Neural cell (in vitro differentiated cells): ENCODE results near the gene VSTM1. TPM values are rescaled to one million over a fixed set of nuclear protein-coding genes. Genes with fewer than 3 reads are reported as not detected.

Experiments
- H2AFZ ChIP-seq: fragments of 200-600, 300-800 bp; sonication (generic), shearing (Covaris generic); 2 replicates; pipeline ENCODE4 v1.6.0; 2014; ENCODE audit warnings: low read depth, mild to moderate bottlenecking, antibody characterized with exemption, low read length, moderate library complexity
- H3F3A ChIP-seq: fragments of 200-600 bp; shearing (Covaris generic); 2 replicates; pipeline ENCODE4 v1.6.1; 2016; ENCODE audit warnings: mild to moderate bottlenecking, moderate library complexity, mixed read lengths, antibody characterized with exemption, low read length; ENCODE audit not compliant: insufficient read depth, poor library complexity, severe bottlenecking
- H3K27ac ChIP-seq: fragments of 200-600, 300-800 bp; sonication (generic), shearing (Covaris generic); 2 replicates; pipeline ENCODE4 v1.5.1; 2014; ENCODE audit warnings: mild to moderate bottlenecking, low read length, moderate library complexity
- H3K27me3 ChIP-seq: fragments of 300-800, 200-600 bp; sonication (generic), shearing (Covaris generic); 2 replicates; pipeline ENCODE4 v1.6.0; 2014; ENCODE audit warnings: mild to moderate bottlenecking, low read depth, low read length, moderate library complexity; ENCODE audit not compliant: insufficient read depth
- H3K36me3 ChIP-seq: fragments of 300-800, 200-600 bp; sonication (generic), shearing (Covaris generic); 2 replicates; pipeline ENCODE4 v1.5.1; 2014; ENCODE audit warnings: mild to moderate bottlenecking, antibody characterized with exemption, low read length, moderate library complexity; ENCODE audit not compliant: insufficient read depth
- H3K4me2 ChIP-seq: fragments of 300-800, 200-600 bp; sonication (generic), shearing (Covaris generic); 2 replicates; pipeline ENCODE4 v1.6.0; 2014; ENCODE audit warnings: mild to moderate bottlenecking, low read length
- H3K4me3 ChIP-seq: fragments of 300-800, 200-600 bp; sonication (generic), shearing (Covaris generic); 2 replicates; pipeline ENCODE4 v1.5.1; 2014; ENCODE audit warnings: mild to moderate bottlenecking, low read length, moderate library complexity
- H3K79me2 ChIP-seq: fragments of 200-600 bp; shearing (Covaris generic); replicated peaks from 2 replicates; pipeline ENCODE4 v1.6.0; 2014; ENCODE audit warnings: mild to moderate bottlenecking, low read length, moderate library complexity; ENCODE audit not compliant: insufficient read depth
- H3K9ac ChIP-seq: fragments of 300-800, 200-600 bp; sonication (generic), shearing (Covaris generic); 2 replicates; pipeline ENCODE4 v1.6.1; 2016; ENCODE audit warnings: mild to moderate bottlenecking, low read length, mixed read lengths
- H3K9me2 ChIP-seq: fragments of 200-600 bp; shearing (Covaris generic); 2 replicates; pipeline ENCODE4 v1.6.1; 2016; ENCODE audit warnings: mild to moderate bottlenecking, low read length, mixed read lengths; ENCODE audit not compliant: insufficient read depth
- H3K9me3 ChIP-seq: fragments of 200-600, 300-800 bp; sonication (generic), shearing (Covaris generic); 2 replicates; pipeline ENCODE4 v1.6.1; 2016; ENCODE audit warnings: mild to moderate bottlenecking, mixed run types, low read length, moderate library complexity, mixed read lengths
- H4K20me1 ChIP-seq: fragments of 200-600 bp; shearing (Covaris generic); 2 replicates; pipeline ENCODE4 v1.6.1; 2016; ENCODE audit warnings: mild to moderate bottlenecking, mixed run types; ENCODE audit not compliant: insufficient read depth
- EP300 ChIP-seq: fragments of 450-650 bp; conservative IDR thresholded peaks from 2 replicates; pipeline ENCODE4 v1.6.1; 2014; ENCODE audit warnings: antibody characterized with exemption, mild to moderate bottlenecking, moderate library complexity; ENCODE audit not compliant: poor library complexity, severe bottlenecking
- EZH2 ChIP-seq: fragments of 200-600, 300-800 bp; shearing (Covaris generic), sonication (generic); IDR thresholded peaks from 2 replicates; pipeline ENCODE4 v1.6.1; 2014; ENCODE audit warnings: antibody characterized with exemption, low read length, borderline replicate concordance, mild to moderate bottlenecking; ENCODE audit not compliant: insufficient read depth, poor library complexity, severe bottlenecking
- MXI1 ChIP-seq: fragments of 450-650 bp; conservative IDR thresholded peaks from 2 replicates; pipeline ENCODE4 v1.6.1; 2014; ENCODE audit warnings: antibody characterized with exemption, mild to moderate bottlenecking; ENCODE audit not compliant: poor library complexity, severe bottlenecking
- POLR2AphosphoS5 ChIP-seq: IDR thresholded peaks from 2 replicates; pipeline ENCODE4 v1.6.1; 2012
- RAD21 ChIP-seq: fragments of 450-650 bp; conservative IDR thresholded peaks from 2 replicates; pipeline ENCODE4 v1.6.1; 2014; ENCODE audit warnings: antibody characterized with exemption, mild to moderate bottlenecking, moderate library complexity
- SMC3 ChIP-seq: fragments of 450-650 bp; conservative IDR thresholded peaks from 2 replicates; pipeline ENCODE4 v1.6.1; 2014; ENCODE audit warnings: antibody characterized with exemption, mild to moderate bottlenecking, moderate library complexity; ENCODE audit not compliant: poor library complexity
- TAF1 ChIP-seq: IDR thresholded peaks from 2 replicates; pipeline ENCODE4 v1.6.1; 2012; ENCODE audit warnings: low read depth
- polyA plus RNA-seq: library from polyadenylated mRNA; depleted of rRNA; stranded (reverse); fragments of >200 nt; gene quantifications from 2 replicates; pipeline ENCODE4 v1.2.3, GENCODE V29; 2014
- TF ChIP-seq, protein P1 (sequence below): IDR thresholded peaks from 2 replicates; pipeline ENCODE4 v1.6.1; 2012; ENCODE audit warnings: borderline replicate concordance
- TF ChIP-seq, protein P2 (sequence below): fragments of 450-650 bp; IDR thresholded peaks from 2 replicates; pipeline ENCODE4 v1.5.1; 2014; ENCODE audit warnings: antibody characterized with exemption, mild to moderate bottlenecking, moderate library complexity; ENCODE audit not compliant: poor library complexity, severe bottlenecking

VSTM1 gene
- polyA plus RNA-seq, 1 donor from 2014 or later: not detected

DNA sequence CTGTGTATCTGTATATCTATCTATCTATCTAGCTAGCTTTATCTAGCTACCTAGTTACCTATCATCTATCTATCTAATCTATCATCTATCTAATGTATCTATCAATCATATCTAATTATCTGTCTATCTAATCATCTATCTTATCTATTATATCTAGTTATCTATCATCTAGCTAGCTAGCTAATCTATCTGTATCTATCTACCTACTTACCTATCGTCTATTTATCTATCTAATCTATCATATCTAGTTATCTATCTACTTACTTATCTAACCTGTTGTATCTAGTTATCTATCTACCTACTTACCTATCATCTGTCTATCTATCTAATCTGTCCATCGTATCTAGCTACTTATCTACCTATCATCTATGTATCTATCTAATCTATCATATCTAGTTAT lies 17.9 kb downstream of the VSTM1 start:
- Histone ChIP-seq H3K9me3 (no peaks in the 10 kb centered on the region), H3K9ac (no peak overlapping the region), H3K79me2 (no peaks in the 10 kb centered on the region), H3K4me3 (no peak overlapping the region), H3K9me2 (no peaks in the 10 kb centered on the region), H3F3A (no peaks in the 10 kb centered on the region), H3K27me3 (no peaks in the 10 kb centered on the region), H3K4me2 (no peak overlapping the region), H4K20me1 (no peaks in the 10 kb centered on the region), H2AFZ (no peak overlapping the region), H3K36me3 (no peaks in the 10 kb centered on the region), H3K27ac (no peak overlapping the region)
- no peak for TF ChIP-seq TAF1
- TF ChIP-seq, protein P1, sequence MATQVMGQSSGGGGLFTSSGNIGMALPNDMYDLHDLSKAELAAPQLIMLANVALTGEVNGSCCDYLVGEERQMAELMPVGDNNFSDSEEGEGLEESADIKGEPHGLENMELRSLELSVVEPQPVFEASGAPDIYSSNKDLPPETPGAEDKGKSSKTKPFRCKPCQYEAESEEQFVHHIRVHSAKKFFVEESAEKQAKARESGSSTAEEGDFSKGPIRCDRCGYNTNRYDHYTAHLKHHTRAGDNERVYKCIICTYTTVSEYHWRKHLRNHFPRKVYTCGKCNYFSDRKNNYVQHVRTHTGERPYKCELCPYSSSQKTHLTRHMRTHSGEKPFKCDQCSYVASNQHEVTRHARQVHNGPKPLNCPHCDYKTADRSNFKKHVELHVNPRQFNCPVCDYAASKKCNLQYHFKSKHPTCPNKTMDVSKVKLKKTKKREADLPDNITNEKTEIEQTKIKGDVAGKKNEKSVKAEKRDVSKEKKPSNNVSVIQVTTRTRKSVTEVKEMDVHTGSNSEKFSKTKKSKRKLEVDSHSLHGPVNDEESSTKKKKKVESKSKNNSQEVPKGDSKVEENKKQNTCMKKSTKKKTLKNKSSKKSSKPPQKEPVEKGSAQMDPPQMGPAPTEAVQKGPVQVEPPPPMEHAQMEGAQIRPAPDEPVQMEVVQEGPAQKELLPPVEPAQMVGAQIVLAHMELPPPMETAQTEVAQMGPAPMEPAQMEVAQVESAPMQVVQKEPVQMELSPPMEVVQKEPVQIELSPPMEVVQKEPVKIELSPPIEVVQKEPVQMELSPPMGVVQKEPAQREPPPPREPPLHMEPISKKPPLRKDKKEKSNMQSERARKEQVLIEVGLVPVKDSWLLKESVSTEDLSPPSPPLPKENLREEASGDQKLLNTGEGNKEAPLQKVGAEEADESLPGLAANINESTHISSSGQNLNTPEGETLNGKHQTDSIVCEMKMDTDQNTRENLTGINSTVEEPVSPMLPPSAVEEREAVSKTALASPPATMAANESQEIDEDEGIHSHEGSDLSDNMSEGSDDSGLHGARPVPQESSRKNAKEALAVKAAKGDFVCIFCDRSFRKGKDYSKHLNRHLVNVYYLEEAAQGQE: no peak

DNA sequence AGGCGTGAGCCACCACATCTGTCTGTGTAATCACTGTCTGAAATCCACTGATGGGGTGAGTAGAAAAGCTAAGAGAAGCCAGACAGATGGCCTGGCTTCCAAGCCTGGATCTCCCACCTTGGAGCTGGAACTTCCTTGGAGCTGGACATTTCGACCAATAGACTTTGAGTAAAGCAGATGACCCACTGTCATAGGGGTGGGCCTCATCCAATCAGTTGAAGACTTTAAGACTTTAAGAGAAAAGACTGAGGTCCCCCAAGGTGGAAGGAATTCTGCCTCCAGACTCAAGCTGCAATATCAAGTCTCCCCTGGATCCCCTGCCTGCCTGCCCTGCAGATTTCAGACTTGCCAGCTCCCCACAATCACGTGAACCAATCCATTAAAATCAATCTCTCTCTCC lies 20.7 kb downstream of the VSTM1 start:
- Histone ChIP-seq H3K27me3 (no peaks in the 10 kb centered on the region), H3K4me2 (no peak overlapping the region), H3K9me3 (no peaks in the 10 kb centered on the region), H3K9ac (no peak overlapping the region), H3K79me2 (no peaks in the 10 kb centered on the region), H4K20me1 (no peaks in the 10 kb centered on the region), H3K4me3 (no peak overlapping the region), H2AFZ (no peak overlapping the region), H3K9me2 (no peaks in the 10 kb centered on the region), H3K36me3 (no peaks in the 10 kb centered on the region), H3K27ac (no peak overlapping the region), H3F3A (no peaks in the 10 kb centered on the region)
- TF ChIP-seq EZH2 (no peak), EP300 (no peak), POLR2AphosphoS5 (no peak)

DNA sequence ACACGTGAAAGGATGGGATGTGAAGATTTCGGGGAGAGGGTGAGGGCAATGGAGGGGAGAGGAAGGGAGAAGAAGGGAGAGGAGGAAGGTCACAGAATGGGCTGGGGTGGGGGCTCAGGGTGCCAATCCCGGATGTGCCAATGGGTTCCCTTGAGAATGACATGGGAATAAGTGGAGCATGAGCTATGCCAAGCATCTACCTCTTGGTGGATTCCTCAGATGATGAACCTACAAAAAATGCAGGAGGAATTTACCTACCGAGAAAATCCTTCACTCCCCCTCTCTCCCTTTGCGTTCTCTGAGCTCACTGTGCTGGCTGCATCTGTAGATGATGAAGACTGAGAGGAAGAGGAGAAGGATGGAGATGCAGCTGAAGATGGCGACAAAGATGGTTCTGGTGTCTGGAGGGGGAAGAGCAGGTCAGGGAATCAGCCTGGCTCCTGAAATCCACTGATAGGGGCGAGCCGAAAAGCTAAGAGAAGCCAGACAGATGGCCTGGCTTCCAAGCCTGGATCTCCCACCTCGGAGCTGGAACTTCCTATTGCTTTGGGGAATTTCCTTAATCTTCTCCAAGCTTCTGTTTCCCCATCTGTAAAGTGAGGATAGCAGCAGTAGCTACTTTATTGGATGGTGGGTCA lies 21.6 kb downstream of the VSTM1 start:
- no peaks in the 10 kb centered on the region for H3K9me3 ChIP-seq
- H3K27me3 ChIP-seq: no peaks in the 10 kb centered on the region
- no peak overlapping the region for H3K4me2 ChIP-seq
- no peak overlapping the region for H3K9ac ChIP-seq
- H3K79me2 ChIP-seq: no peaks in the 10 kb centered on the region
- H3K36me3 ChIP-seq: no peaks in the 10 kb centered on the region
- no peaks in the 10 kb centered on the region for H4K20me1 ChIP-seq
- no peaks in the 10 kb centered on the region for H3F3A ChIP-seq
- TF ChIP-seq MXI1: no peak
- no peak for TF ChIP-seq RAD21
- TF ChIP-seq TAF1: no peak
- TF ChIP-seq, protein P2, sequence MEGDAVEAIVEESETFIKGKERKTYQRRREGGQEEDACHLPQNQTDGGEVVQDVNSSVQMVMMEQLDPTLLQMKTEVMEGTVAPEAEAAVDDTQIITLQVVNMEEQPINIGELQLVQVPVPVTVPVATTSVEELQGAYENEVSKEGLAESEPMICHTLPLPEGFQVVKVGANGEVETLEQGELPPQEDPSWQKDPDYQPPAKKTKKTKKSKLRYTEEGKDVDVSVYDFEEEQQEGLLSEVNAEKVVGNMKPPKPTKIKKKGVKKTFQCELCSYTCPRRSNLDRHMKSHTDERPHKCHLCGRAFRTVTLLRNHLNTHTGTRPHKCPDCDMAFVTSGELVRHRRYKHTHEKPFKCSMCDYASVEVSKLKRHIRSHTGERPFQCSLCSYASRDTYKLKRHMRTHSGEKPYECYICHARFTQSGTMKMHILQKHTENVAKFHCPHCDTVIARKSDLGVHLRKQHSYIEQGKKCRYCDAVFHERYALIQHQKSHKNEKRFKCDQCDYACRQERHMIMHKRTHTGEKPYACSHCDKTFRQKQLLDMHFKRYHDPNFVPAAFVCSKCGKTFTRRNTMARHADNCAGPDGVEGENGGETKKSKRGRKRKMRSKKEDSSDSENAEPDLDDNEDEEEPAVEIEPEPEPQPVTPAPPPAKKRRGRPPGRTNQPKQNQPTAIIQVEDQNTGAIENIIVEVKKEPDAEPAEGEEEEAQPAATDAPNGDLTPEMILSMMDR: no peak
- TF ChIP-seq EP300: no peak
- no peak for TF ChIP-seq POLR2AphosphoS5
- no peak for TF ChIP-seq EZH2
- no peak for TF ChIP-seq SMC3
- TF ChIP-seq, protein P1: no peak
- H3K27ac ChIP-seq: no peak overlapping the region
- no peak overlapping the region for H2AFZ ChIP-seq
- H3K4me3 ChIP-seq: no peak overlapping the region
- no peaks in the 10 kb centered on the region for H3K9me2 ChIP-seq
